NCI-H1417 (cell line): ENCODE data around the gene HHIP.

ENCODE experiments used
- DNase-seq, 3 experiments: peaks; one replicate each; lab custom pipeline; 2025; lab: John Stamatoyannopoulos, UW

HHIP gene

GRCh38 chr4:144655491-144655890, 9.5 kb downstream of the HHIP start:
- DNase-seq: no peak

DNA sequence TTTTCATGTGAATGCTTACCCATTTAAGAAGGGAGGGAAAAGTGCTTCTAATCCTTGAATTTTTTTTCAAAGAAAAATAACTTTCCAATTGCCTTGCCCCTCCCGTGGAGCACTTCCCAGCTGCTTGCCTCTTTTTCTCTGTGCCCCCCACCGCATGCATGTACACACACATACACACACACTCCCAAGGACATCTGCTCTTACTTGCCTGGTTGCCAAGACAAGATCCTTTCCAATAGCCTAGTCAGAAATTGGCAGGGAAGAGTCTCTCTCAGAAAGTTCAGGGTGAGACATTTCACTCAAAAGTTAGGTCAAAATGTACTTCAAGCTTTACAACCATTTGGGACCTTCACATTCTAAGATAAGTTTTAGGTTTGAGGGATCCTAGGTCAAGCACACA, 10.9 kb downstream of the HHIP start:
- DNase-seq: no peak

- DNase-seq: no peak
Observed at GRCh38 chr4:144658015-144658567, 12.1 kb downstream of the HHIP start.

DNA sequence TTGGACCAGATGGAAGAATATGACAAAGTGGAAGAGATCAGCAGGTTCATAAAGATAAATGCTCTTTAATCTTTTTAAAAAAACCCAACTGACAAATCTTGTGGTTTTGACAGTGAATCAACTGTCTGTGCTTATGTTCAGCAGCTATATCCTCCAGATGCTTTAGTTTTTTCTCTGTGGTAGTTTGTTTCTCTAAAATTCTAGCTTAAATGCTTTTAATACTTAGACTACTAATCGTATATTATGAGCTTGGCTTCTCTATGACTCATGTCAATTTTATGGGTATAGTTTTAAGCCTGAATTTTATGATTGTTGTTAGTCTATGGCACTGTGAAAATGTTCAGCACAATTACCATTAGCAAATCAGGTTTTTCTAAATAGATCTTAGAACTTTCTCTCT, 12.9 kb downstream of the HHIP start:
- no peak for DNase-seq

DNA sequence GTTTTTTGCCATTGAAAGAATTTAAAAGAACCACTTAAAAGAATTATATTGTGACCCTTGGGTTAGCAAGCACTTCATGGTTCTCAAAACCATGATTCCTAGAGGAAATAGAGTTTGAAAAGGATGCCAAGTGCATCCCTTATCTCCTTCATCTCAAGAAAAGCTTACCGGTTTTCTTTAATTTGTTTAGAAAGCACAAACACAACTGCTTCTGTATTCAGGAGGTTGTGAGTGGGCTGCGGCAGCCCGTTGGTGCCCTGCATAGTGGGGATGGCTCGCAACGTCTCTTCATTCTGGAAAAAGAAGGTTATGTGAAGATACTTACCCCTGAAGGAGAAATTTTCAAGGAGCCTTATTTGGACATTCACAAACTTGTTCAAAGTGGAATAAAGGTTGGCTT, 13.5 kb downstream of the HHIP start:
- DNase-seq: no peak

GRCh38 chr4:144663834-144664475, 18.0 kb downstream of the HHIP start:
- no peak for DNase-seq

DNA sequence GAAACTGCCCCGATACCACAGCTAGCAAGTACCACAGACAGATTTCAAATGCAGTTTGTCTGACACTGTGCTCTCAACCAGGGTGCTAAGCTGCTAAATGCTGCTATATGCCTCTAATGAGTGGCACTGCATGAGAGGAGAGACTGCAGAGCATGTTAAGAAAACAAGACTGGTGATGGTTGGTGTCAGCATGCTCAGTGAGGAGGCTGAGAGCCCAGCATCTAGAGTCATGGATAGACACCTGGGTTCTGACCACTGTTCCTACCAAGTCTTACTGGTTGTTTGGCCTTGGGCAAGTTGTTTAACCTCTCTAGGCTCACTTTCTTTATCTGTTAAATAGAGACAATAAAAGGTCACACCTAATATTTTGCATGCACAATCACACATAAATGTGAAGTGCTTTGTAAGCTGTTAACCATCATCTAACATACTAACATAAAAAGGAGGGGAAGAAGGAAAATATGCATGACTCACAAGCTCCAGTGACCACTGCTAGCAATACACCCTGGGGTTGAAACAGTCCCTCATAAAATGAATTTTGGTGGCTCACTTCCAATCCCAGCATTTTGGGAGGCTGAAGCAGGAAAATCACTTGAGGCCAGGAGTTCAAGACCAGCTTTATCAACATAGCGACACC, 20.7 kb downstream of the HHIP start:
- DNase-seq: no peak

- DNase-seq: no peak
Observed at GRCh38 chr4:144667500-144667899, 21.5 kb downstream of the HHIP start.

DNA sequence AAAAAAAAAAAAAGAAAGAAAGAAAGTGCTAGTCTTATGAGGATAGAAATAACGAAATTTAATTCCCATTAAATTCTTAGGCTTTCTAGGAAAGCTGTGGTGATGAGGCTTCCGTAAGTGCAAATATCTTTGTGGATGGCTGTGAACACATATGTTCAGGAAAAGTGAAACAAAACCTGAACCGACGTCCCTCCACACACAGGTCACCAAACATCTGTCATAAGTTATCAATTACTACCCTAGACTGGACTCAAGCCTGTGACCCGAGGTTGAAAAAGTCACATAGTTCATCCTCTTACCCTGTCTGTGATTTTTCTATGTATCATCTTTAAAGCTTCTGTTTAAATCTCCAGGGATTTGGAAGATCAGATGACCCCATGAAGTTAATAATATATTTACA, 24.8 kb downstream of the HHIP start:
- no peak for DNase-seq

DNA sequence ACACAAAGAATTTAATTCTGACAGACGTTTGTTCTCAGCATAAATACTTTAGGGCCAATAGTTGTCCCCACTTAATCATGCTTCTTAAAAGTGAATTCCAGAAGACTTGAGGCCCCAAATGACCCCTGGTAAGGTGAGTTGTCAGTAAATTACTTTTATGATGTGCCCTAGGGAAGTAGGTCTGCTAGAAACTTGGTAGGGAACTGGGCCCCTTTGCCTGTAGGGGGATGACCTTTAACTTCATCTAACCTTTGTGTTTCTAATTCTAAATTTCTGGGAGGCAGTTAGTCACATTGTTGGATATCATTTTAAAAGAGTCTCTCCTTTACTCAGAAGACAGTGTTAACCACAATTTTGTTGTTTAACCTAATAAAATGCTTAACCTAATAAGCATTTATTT, 28.8 kb downstream of the HHIP start:
- no peak for DNase-seq

DNA sequence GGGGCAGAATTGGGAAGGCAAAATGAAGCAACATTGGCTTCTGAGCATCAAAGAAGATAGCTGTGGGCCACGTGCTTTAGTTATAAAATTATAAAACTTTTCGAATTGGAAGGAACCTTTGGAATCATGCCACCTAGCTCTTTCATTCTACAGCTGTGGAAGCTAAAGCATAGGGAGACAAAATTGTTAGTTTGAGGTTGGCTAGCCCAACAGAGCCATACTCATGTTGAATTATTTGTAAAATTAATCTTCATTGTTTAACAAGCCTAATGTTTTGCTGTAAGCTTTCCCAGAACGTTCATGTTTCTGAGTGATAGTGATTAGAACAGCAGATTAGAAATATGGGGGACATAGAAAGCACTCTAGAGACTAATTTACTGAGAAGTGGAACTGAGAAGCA, 35.9 kb downstream of the HHIP start:
- DNase-seq: no peak

DNA sequence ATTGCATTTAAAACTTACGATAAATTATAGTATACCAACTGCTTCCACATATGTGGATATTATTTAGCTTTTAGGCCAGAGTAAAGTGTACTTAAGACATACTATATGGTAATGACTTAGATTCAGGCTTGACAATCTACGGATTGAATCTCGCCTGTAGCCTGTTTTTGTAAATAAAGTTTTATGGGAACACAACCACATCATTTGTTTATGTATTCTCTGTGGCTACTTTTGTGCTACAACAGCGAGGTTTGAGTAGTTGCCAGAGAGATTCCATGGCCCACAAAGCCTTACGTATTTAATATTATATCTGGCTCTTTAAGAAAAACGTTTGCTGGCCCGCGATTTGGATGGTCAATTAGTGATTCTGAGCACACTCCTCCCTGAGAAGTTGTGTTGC, 37.6 kb downstream of the HHIP start:
- no peak for DNase-seq

- no peak for DNase-seq
Observed at GRCh38 chr4:144685911-144686310, 40.0 kb downstream of the HHIP start.

DNA sequence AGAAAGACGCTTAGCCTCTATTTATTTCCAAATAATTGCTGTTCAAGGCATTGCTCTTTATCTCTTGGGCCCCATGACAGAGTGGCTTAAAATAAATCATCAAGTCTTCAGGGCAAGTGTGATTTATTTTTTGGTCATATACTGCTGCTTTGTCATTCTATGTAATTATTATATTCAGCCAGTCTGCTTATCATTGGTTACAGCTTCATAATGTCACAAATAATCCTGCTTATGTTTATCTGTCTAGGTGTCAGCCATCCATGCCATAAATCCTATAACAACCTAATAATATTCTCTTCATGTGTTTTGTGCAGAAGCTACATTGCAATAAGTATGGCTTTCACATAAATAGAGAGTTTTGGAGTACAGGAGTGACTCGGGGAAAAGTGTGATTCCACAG, 41.0 kb downstream of the HHIP start:
- no peak for DNase-seq

DNA sequence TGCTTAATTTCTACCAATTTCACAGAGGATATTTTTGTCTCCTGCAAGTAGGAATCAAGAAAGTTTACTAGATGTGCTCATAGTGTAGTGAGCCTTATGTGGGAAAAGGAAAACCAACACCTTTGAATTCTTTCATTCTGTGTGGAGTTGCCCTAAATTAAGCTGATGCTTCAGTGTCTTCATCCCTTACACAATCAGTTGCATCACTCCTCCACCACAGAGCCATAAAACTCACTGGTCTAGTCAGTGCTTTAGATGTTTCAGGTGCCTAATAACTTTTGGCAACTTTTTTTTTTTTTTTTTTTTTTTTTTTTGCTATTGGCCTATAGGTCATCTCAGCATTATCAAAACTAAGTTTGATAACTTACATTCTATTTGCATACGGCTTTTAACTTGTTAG, 41.5 kb downstream of the HHIP start:
- DNase-seq: no peak

GRCh38 chr4:144688035-144688569, 42.1 kb downstream of the HHIP start:
- no peak for DNase-seq

- no peak for DNase-seq
Observed at GRCh38 chr4:144689125-144689524, 43.2 kb downstream of the HHIP start.

DNA sequence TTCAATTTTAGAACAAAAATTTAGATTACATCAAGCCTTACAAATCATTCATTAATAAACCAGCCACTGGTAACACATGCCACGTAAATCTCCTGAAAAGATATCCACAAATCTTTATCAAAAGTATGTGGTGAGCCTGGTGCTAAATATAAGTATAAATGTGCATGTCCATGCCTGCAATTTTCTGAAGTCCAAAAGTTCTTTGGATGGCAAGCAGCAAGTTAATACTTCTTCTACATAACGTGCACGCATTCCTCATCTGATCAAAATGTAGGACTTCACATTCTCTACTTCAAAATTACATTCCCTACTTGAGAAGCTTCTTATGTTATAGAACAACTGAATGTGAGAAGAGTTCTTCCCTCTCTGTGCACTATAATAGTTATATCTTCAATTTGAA, 49.8 kb downstream of the HHIP start:
- no peak for DNase-seq

- no peak for DNase-seq
Observed at GRCh38 chr4:144696376-144696775, 50.4 kb downstream of the HHIP start.

- DNase-seq: no peak
Observed at GRCh38 chr4:144699565-144699964, 53.6 kb downstream of the HHIP start.

GRCh38 chr4:144701683-144702233, 55.8 kb downstream of the HHIP start:
- no peak for DNase-seq

DNA sequence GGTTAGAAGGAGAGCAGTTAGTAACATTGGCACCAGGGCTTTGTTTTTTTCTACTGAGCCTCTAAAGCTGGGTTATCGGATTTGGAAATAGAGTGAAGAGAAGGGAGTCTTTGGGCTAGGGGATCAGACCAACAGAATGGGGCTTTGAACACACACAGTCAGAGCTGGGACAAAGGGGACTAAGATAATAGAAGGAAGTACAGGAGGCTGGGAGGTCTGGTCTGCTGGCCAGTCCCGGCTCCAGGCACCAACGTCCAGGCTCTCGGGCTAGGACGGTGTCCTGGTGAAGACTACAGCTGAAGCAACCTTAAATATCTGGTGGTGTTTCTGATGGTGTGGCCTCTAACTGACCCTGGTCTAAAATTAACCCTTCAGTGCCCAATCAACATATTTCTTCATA, 57.5 kb downstream of the HHIP start:
- no peak for DNase-seq
